Activated CD4-positive, alpha-beta memory T cell treated with anti-CD3 and anti-CD28 coated beads for 36 hours (primary cell): ENCODE measurements around the gene MBOAT2. TPM values are rescaled to one million over a fixed set of nuclear protein-coding genes. Genes with fewer than 3 reads are reported as not detected.
"Not testable (repeated sequence)": the region's sequence is repeated elsewhere in the genome, so short reads cannot be mapped to it uniquely, and the experiment has no call there.

Source experiments
- CTCF ChIA-PET: fragments of 350-600 bp; sonication (Branson Sonifier 250); formaldehyde crosslinking; loops from one replicate; lab custom pipeline; 2021; ENCODE audit warnings: antibody characterized with exemption, inconsistent platforms; lab: Charles Lee
- POLR2A ChIA-PET: fragments of 350-600 bp; sonication (Branson Sonifier 250); formaldehyde crosslinking; loops from one replicate; lab custom pipeline; 2021; ENCODE audit warnings: antibody characterized with exemption; lab: Charles Lee
- DNase-seq: peaks from one replicate; pipeline ENCODE4 v3.0.0-alpha.2; 2020
- H3K27ac Mint-ChIP-seq: one replicate; pipeline ENCODE4 v1.8.0; 2021; ENCODE audit warnings: mixed read lengths
- H3K27me3 Mint-ChIP-seq: one replicate; pipeline ENCODE4 v1.8.0; 2021; ENCODE audit warnings: mixed read lengths
- H3K36me3 Mint-ChIP-seq: one replicate; pipeline ENCODE4 v1.8.0; 2021; ENCODE audit warnings: mixed read lengths
- H3K4me1 Mint-ChIP-seq: one replicate; pipeline ENCODE4 v1.8.0; 2021; ENCODE audit warnings: low read depth, mixed read lengths
- H3K4me3 Mint-ChIP-seq: one replicate; pipeline ENCODE4 v1.8.0; 2021; ENCODE audit warnings: mild to moderate bottlenecking, mixed read lengths
- H3K9me3 Mint-ChIP-seq: one replicate; pipeline ENCODE4 v1.8.0; 2021; ENCODE audit warnings: mixed read lengths
- intact Hi-C: fragments of 100-400 bp; cut with micrococcal nuclease; formaldehyde crosslinking; loops from one replicate; pipeline ENCODE4 v1.15.1; 2023
- total RNA-seq, 2 experiments: library from RNA; stranded (reverse); gene quantifications; one replicate each; pipeline ENCODE4 v1.2.3, GENCODE V29; 2021

MBOAT2 gene
- total RNA-seq, 2 experiments from 2014 or later: 6.4 to 7.0 TPM

DNA sequence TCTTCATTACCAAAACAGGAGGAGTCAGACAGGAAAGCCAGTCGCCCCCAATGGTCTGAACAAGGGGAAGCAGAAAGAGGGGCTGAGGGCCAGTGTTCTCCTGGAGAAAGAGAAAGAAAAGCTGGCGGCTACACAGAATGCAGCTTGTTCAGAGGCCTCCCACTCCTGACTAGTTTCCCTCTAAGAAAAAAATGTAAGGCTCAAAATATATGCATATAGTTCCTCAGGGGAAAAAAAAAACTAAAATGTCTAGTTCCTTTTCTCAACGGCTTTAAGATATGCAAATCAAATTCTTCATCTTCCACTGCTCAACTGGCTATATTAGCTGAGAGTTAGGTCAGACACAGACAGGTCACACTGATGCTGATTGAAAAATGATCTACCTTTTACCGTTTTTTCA lies 18.6 kb downstream of the MBOAT2 start:
- no peak overlapping the region for H3K27ac Mint-ChIP-seq
- no peak overlapping the region for H3K4me3 Mint-ChIP-seq
- intact Hi-C loops: no loop called here
- H3K36me3 Mint-ChIP-seq: no peaks in the 10 kb centered on the region
- H3K4me1 Mint-ChIP-seq: no peaks in the 10 kb centered on the region
- peaks cover 5% of the 10 kb centered on the region for H3K27me3 Mint-ChIP-seq
- ChIA-PET POLR2A (no interaction called here), CTCF (no interaction called here)
- DNase-seq: no peak
- H3K9me3 Mint-ChIP-seq: no peaks in the 10 kb centered on the region

DNA sequence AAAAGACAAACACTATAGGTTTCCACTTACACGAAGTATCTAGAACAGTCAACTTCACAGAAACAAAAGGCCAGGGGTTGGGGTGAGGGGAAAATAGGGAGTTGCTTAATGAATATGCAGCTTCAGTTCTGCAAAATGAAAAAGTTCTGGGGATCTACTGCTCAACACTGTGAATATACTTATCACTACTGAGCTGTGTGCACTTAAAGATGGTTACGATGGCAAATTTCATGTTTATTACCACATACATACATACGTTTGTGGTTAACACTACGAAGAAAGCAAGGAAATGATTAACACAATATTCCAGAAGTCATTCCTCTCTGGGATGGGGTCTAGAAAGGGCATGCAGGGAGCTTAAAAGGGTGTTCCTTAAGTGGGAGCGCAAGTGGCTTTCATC lies 19.3 kb downstream of the MBOAT2 start:
- Mint-ChIP-seq H3K4me1 (no peaks in the 10 kb centered on the region), H3K27ac (no peak overlapping the region), H3K9me3 (no peaks in the 10 kb centered on the region), H3K36me3 (no peaks in the 10 kb centered on the region), H3K4me3 (no peak overlapping the region), H3K27me3 (peaks cover 4% of the 10 kb centered on the region)
- intact Hi-C loops: no loop called here
- POLR2A ChIA-PET: no interaction called here
- DNase-seq: no peak
- CTCF ChIA-PET: no interaction called here

DNA sequence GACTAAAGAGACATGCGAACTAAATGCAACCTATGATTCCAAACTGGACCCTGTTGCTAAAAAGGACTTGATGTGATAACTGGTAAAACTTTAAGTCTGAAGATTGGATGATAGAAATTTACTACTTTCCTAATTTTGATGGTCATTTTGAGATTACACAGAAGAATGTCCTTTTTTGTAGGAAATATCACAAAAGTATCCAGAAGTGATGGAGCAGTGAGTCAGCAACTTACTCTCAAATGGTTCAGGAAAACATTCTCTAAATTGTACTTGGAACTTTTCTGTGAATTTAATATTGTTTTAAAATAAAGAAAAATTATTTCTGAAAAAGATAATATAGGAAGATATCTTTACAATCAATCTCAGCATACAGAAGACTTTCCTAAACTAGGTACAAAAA lies 19.9 kb downstream of the MBOAT2 start:
- intact Hi-C loops: no loop called here
- Mint-ChIP-seq H3K36me3 (no peaks in the 10 kb centered on the region), H3K27me3 (peaks cover 4% of the 10 kb centered on the region), H3K27ac (no peak overlapping the region), H3K4me3 (no peak overlapping the region), H3K9me3 (no peaks in the 10 kb centered on the region), H3K4me1 (no peaks in the 10 kb centered on the region)
- ChIA-PET POLR2A (no interaction called here), CTCF (no interaction called here)
- no peak for DNase-seq

GRCh38 chr2:8981876-8982275 lies 21.6 kb downstream of the MBOAT2 start:
- no peaks in the 10 kb centered on the region for H3K9me3 Mint-ChIP-seq
- H3K27me3 Mint-ChIP-seq: peaks cover 4% of the 10 kb centered on the region
- H3K36me3 Mint-ChIP-seq: no peaks in the 10 kb centered on the region
- H3K4me3 Mint-ChIP-seq: no peak overlapping the region
- no peak for DNase-seq
- ChIA-PET CTCF (no interaction called here), POLR2A (no interaction called here)
- no peak overlapping the region for H3K27ac Mint-ChIP-seq
- intact Hi-C loops: no loop called here
- H3K4me1 Mint-ChIP-seq: no peaks in the 10 kb centered on the region

GRCh38 chr2:8980096-8980495 lies 23.4 kb downstream of the MBOAT2 start:
- Mint-ChIP-seq H3K27ac (no peak overlapping the region), H3K4me3 (no peak overlapping the region), H3K4me1 (no peaks in the 10 kb centered on the region), H3K27me3 (peaks cover 2% of the 10 kb centered on the region), H3K9me3 (no peaks in the 10 kb centered on the region), H3K36me3 (no peaks in the 10 kb centered on the region)
- intact Hi-C loops: no loop called here
- POLR2A ChIA-PET: no interaction called here
- DNase-seq: no peak
- CTCF ChIA-PET: no interaction called here

GRCh38 chr2:8977758-8978157 lies 25.7 kb downstream of the MBOAT2 start:
- H3K27ac Mint-ChIP-seq: no peak overlapping the region
- H3K9me3 Mint-ChIP-seq: peaks cover 2% of the 10 kb centered on the region
- intact Hi-C loops: no loop called here
- peaks cover 2% of the 10 kb centered on the region for H3K27me3 Mint-ChIP-seq
- no peaks in the 10 kb centered on the region for H3K4me1 Mint-ChIP-seq
- ChIA-PET CTCF (no interaction called here), POLR2A (no interaction called here)
- H3K36me3 Mint-ChIP-seq: no peaks in the 10 kb centered on the region
- no peak overlapping the region for H3K4me3 Mint-ChIP-seq
- no peak for DNase-seq

DNA sequence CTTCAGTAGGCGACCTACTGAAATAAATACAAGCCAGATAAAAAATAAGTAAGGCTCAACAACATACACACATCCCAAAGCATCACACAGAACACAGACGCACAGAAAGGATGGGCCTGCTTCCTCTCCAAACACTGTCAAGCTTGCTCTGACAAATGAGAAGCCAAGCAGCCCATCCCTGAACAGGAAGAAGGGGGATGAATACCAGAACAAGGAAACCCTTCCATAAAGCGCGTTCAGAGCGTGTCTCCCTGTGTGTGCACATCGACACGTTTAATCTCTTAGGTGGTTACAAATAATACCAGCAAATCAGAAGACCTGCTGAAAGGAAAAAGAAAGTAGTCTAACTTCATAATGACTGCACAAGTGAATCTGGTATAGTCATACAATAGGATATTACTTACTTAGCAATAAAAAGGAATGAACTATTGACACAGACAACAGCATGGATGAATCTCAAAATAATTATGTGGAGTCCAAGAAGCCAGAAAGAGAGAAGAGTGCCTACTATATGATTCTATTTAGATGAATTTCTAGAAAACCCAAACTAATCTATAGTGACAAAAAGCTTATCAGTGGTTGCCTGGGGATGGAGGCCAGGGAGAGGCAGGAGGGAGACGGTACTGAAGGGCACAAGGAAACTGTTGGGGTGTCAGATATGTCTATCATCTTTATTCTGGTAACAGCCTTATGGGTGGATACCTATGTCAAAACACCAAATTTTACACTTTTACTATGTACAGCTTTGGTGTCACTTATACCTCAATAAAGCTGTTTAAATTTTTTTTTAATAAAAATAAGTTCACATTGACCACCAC lies 26.8 kb downstream of the MBOAT2 start:
- Mint-ChIP-seq H3K27ac (no peak overlapping the region), H3K36me3 (no peaks in the 10 kb centered on the region), H3K27me3 (no peaks in the 10 kb centered on the region), H3K9me3 (peaks cover 2% of the 10 kb centered on the region), H3K4me1 (no peaks in the 10 kb centered on the region), H3K4me3 (no peak overlapping the region)
- POLR2A ChIA-PET: no interaction called here
- DNase-seq: no peak
- intact Hi-C loops: no loop called here
- CTCF ChIA-PET: no interaction called here

GRCh38 chr2:8974016-8974415 lies 29.5 kb downstream of the MBOAT2 start:
- ChIA-PET CTCF (no interaction called here), POLR2A (no interaction called here)
- Mint-ChIP-seq H3K27ac (no peak overlapping the region), H3K9me3 (peaks cover 2% of the 10 kb centered on the region), H3K27me3 (peaks cover 4% of the 10 kb centered on the region), H3K4me1 (no peaks in the 10 kb centered on the region), H3K4me3 (no peak overlapping the region), H3K36me3 (no peaks in the 10 kb centered on the region)
- intact Hi-C loops: no loop called here
- no peak for DNase-seq

DNA sequence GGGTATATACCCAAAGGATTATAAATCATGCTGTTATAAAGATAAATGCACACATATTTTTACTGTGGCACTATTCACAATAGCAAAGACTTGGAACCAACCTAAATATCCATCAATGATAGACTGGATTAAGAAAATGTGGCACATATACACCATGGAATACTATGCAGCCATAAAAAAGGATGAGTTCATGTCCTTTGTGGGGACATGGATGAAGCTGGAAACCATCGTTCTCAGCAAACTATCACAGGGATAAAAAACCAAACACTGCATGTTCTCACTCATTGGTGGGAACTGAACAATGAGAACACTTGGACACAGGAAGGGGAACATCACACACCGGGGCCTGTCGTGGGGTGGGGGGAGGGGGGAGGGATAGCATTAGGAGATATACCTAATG lies 30.5 kb downstream of the MBOAT2 start:
- intact Hi-C loops, H3K4me1 Mint-ChIP-seq, H3K36me3 Mint-ChIP-seq, H3K9me3 Mint-ChIP-seq, DNase-seq, CTCF ChIA-PET, H3K4me3 Mint-ChIP-seq, H3K27ac Mint-ChIP-seq, H3K27me3 Mint-ChIP-seq, POLR2A ChIA-PET: not testable (repeated sequence)

- DNase-seq, H3K4me1 Mint-ChIP-seq, H3K4me3 Mint-ChIP-seq, H3K27me3 Mint-ChIP-seq, intact Hi-C loops, H3K36me3 Mint-ChIP-seq, POLR2A ChIA-PET, H3K27ac Mint-ChIP-seq, CTCF ChIA-PET, H3K9me3 Mint-ChIP-seq: not testable (repeated sequence)
These were observed 30.9 kb downstream of the MBOAT2 start for GRCh38 chr2:8972535-8972934.

- H3K4me3 Mint-ChIP-seq, H3K27ac Mint-ChIP-seq, H3K9me3 Mint-ChIP-seq, H3K4me1 Mint-ChIP-seq, H3K36me3 Mint-ChIP-seq, CTCF ChIA-PET, POLR2A ChIA-PET, intact Hi-C loops, H3K27me3 Mint-ChIP-seq, DNase-seq: not testable (repeated sequence)
These were observed 34.1 kb downstream of the MBOAT2 start for GRCh38 chr2:8969348-8969747.

DNA sequence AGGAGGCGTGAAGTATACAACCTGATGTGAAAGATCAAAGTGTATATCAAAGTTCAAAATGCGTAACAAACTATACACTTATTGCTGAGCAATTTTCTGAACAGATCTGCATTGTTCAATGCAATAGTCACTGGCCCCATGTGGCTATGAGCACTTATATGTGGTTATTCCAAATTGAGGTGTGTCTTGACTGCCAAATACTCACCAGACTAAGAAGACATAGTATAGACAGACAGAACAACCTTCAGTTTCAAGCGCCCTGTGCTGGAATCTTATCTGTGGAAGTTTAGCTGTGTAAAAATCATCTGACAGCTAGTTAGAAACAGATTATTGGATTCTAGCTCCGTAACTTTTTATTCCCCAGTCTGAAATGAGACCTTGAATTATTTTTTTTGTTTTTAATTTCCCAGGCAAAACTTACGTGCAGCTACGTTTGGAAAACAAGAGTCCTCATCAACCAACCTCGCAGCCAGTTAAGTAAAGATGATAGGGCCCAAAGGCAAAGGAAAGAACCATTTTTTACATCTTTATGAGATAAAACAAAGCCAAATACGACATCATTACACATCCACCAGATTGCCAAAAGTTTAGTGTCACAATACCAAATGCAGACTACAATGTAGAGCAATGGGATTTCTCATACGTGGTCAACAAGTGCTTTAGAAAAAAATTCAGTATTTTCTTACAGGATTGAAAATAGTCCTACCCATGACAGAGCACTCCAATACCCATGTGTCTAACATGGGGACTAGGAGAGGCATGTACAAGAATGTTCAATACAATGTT lies 37.2 kb downstream of the MBOAT2 start:
- CTCF ChIA-PET: no interaction called here
- no peak overlapping the region for H3K4me3 Mint-ChIP-seq
- intact Hi-C loops: no loop called here
- peaks cover 4% of the 10 kb centered on the region for H3K9me3 Mint-ChIP-seq
- no peak for DNase-seq
- H3K36me3 Mint-ChIP-seq: no peaks in the 10 kb centered on the region
- POLR2A ChIA-PET: no interaction called here
- H3K4me1 Mint-ChIP-seq: no peaks in the 10 kb centered on the region
- H3K27me3 Mint-ChIP-seq: peaks cover 8% of the 10 kb centered on the region
- H3K27ac Mint-ChIP-seq: no peak overlapping the region
